ENCODE results near the gene XYLT1. TPM values are rescaled to one million over a fixed set of nuclear protein-coding genes. Genes with fewer than 3 reads are reported as not detected.

The XYLT1 gene
- total RNA-seq, 2 donors from 2014 or later: 14.4 to 31.3 TPM

DNA sequence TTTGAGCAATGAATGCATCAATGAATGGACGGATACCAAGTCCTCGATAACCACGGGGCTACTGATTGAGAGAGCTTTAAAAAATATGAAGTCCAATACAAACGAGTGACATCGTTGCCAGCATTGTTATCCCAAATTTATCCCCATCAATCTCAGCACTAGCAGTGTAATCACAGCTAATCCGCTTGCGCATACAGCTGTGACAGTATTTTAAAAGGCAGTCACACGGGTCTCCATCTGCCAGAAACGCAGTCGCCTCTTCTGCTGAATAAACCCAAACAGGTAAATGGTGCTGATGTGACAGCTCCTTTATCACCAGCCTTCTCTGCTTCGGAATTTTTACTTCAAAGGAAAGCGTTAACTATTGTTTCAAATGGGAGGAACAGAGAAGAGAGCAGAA is 311.1 kb downstream of the XYLT1 start:
- no peak for DNase-seq (ENCODE audit: low spot score)
- H3K27ac ChIP-seq: no peak overlapping the region
- TF ChIP-seq, protein P1, sequence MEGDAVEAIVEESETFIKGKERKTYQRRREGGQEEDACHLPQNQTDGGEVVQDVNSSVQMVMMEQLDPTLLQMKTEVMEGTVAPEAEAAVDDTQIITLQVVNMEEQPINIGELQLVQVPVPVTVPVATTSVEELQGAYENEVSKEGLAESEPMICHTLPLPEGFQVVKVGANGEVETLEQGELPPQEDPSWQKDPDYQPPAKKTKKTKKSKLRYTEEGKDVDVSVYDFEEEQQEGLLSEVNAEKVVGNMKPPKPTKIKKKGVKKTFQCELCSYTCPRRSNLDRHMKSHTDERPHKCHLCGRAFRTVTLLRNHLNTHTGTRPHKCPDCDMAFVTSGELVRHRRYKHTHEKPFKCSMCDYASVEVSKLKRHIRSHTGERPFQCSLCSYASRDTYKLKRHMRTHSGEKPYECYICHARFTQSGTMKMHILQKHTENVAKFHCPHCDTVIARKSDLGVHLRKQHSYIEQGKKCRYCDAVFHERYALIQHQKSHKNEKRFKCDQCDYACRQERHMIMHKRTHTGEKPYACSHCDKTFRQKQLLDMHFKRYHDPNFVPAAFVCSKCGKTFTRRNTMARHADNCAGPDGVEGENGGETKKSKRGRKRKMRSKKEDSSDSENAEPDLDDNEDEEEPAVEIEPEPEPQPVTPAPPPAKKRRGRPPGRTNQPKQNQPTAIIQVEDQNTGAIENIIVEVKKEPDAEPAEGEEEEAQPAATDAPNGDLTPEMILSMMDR (IDR thresholded peaks at IDR 0.05): no peak
- H3K4me3 ChIP-seq: no peak overlapping the region
- H3K36me3 ChIP-seq: no peaks in the 10 kb centered on the region
- H3K9me3 ChIP-seq: no peaks in the 10 kb centered on the region
- H3K27me3 ChIP-seq: no peaks in the 10 kb centered on the region
- H3K4me1 ChIP-seq: no peaks in the 10 kb centered on the region

DNA sequence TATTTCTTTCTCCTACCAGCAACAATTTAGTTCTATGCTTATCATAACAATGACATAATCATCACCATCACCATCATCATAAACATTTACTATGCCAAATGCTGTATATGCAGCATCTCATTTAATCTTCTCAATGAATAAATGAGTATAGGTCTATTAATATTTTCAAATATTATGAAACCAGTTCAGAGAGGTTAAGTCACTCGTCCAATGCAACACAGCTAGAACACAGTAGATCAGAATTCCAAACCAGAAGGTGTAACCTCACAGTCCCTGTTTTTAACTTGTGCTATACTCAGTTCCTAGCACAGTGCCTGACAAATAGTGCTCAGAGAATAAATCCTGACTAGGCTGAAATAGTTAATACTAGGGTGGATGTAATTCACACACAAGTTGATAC is 314.8 kb downstream of the XYLT1 start:
- H3K27me3 ChIP-seq: no peaks in the 10 kb centered on the region
- H3K4me1 ChIP-seq: no peaks in the 10 kb centered on the region
- TF ChIP-seq, protein P1 (IDR thresholded peaks at IDR 0.05): no peak
- no peak overlapping the region for H3K4me3 ChIP-seq
- H3K36me3 ChIP-seq: no peaks in the 10 kb centered on the region
- H3K9me3 ChIP-seq: no peaks in the 10 kb centered on the region
- DNase-seq (ENCODE audit: low spot score): no peak
- no peak overlapping the region for H3K27ac ChIP-seq

DNA sequence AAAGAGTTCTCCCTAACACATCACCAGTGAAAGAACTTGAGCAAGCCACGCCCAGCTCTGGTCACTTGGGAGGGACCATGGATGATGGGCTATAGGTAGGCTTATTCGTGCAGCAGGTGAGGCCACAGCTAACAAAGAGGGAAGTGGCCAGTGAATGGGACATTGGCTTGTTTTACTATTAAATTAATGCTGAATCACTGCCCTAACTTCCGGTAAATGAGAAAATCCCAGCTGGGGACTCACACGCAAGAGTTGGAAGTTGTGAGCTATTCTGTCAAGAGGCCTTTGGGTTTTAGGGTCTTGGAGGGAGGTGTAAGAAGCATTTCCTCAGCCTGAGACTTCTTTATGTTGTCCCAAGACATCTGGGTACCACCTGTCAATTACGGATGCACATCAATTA is 315.3 kb downstream of the XYLT1 start:
- Histone ChIP-seq H3K36me3 (no peaks in the 10 kb centered on the region), H3K4me1 (no peaks in the 10 kb centered on the region), H3K27me3 (no peaks in the 10 kb centered on the region), H3K9me3 (no peaks in the 10 kb centered on the region), H3K27ac (no peak overlapping the region), H3K4me3 (no peak overlapping the region)
- DNase-seq (ENCODE audit: low spot score): no peak
- TF ChIP-seq, protein P1 (IDR thresholded peaks at IDR 0.05): no peak

DNA sequence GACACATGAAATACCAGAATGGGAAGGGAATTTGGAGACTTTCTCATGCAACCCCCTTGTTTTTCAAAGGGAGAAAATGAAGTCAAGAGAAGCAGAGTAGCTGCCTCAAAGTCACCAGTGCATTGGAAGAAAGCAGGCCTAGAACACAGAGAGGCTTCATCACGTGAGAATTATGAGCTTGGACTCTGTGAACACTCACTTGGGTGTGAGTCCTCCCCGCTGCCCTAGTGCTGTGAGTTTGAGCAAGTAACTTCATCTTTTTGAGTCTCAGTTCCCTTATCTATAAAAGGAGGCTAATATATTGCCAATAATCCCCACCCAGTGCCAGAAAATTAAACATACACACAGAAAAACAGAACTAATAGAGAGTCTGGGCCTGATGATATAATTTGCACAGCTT is 315.8 kb downstream of the XYLT1 start:
- H3K27ac ChIP-seq: no peak overlapping the region
- H3K36me3 ChIP-seq: no peaks in the 10 kb centered on the region
- no peaks in the 10 kb centered on the region for H3K4me1 ChIP-seq
- H3K9me3 ChIP-seq: no peaks in the 10 kb centered on the region
- no peak for DNase-seq (ENCODE audit: low spot score)
- TF ChIP-seq, protein P1 (IDR thresholded peaks at IDR 0.05): no peak
- no peaks in the 10 kb centered on the region for H3K27me3 ChIP-seq
- H3K4me3 ChIP-seq: no peak overlapping the region

DNA sequence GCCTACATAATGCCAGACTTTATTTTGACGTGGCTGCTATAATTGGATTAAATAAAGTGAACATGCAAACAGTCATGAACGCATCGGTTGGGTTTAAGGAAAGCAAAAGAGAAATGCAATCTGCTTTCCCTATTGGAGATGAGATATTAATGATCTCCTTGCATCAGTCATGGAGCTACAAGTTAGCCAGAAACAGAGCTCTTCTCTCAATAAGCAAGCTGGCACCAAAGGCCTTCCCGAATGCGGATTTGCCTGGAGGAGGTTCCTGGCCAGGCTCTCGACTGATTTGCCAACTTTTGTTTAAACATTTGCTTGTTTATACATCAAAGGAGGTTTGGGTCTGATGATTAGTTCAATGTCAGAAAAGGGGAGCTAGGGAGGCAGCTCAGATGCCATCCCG is 318.4 kb downstream of the XYLT1 start:
- Histone ChIP-seq H3K27ac (no peak overlapping the region), H3K27me3 (no peaks in the 10 kb centered on the region), H3K9me3 (no peaks in the 10 kb centered on the region)

DNA sequence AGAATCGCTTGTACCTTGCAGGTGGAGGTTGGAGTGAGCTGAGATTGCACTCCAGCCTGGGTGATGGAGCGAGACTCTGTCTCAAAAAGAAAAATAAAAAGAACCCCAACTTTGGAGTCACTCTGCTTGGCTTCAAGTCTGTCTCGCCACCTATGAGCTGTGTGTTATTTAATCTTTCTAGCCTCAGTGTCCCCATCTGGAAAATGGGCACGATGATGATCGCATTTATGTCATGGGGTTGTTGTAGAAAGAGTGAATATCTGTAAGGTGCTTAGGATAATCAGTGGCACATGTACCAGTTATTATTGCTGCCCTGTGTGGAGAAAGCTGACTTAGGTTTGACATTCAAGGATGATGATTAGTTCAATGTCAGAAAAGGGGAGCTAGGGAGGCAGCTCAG is 319.4 kb downstream of the XYLT1 start:
- DNase-seq (ENCODE audit: low spot score): no peak
- TF ChIP-seq, protein P1 (IDR thresholded peaks at IDR 0.05): no peak
- Histone ChIP-seq H3K9me3 (no peaks in the 10 kb centered on the region), H3K27me3 (no peaks in the 10 kb centered on the region), H3K36me3 (no peaks in the 10 kb centered on the region), H3K4me3 (no peak overlapping the region), H3K4me1 (no peaks in the 10 kb centered on the region), H3K27ac (no peak overlapping the region)

More for the DNA sequence above, 318.4 kb downstream of the XYLT1 start:
- TF ChIP-seq, protein P1 (IDR thresholded peaks at IDR 0.05): no peak
- no peak overlapping the region for H3K4me3 ChIP-seq
- no peak for DNase-seq (ENCODE audit: low spot score)
- H3K36me3 ChIP-seq: no peaks in the 10 kb centered on the region
- H3K4me1 ChIP-seq: no peaks in the 10 kb centered on the region
